ENCODE measurements around the gene OBSCN.

- TF ChIP-seq POLR2AphosphoS5 (IDR thresholded peaks at IDR 0.05; ENCODE audit: low read depth, low read length), result no peak
- no peak for TF ChIP-seq POLR2A (IDR thresholded peaks at IDR 0.05; ENCODE audit: low read depth, low read length)
- TF ChIP-seq TAF1 (IDR thresholded peaks at IDR 0.05; ENCODE audit: low read depth, low read length), result no peak
- TF ChIP-seq PAX5 (IDR thresholded peaks at IDR 0.05; ENCODE audit: insufficient read depth, low read length, severe bottlenecking), result no peak
- TF ChIP-seq SPI1 (IDR thresholded peaks at IDR 0.05; ENCODE audit: low read depth, low read length), result no peak
Measured at GRCh38 chr1:228405979-228406228, 198.1 kb downstream of the OBSCN start.

All from GM12891 (cell line).